Germinal center (tissue), 1 donor: Measurements from ENCODE around the gene PARN.
"Not testable (repeated sequence)": the region's sequence is repeated elsewhere in the genome, so short reads cannot be mapped to it uniquely, and the experiment has no call there.

Source experiments
- DNase-seq: peaks from one replicate; pipeline ENCODE4 v3.0.0; 2012; ENCODE audit warnings: mixed read lengths, low spot score

PARN gene

GRCh38 chr16:14472357-14472756 lies 157.7 kb downstream of the PARN start:
- DNase-seq, result no peak

DNA sequence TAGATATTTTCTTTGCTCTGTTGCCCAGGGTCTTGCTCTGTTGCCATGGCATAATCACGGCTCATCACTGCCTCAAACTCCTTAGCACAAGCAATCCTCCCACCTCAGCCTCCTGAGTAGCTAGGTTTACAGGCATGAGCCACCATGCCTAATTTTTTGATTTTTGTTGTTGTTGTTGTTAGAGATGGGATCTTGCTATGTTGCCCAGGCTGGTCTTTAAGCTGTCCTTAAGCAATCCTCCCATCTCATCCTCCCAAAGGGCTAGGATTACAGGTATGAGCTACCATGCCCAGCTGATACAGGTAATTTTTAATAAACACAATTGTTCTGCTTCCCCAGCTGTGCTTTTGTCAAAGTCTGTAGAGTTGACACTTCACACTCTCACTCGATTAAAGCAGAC lies 159.3 kb downstream of the PARN start:
- DNase-seq, result no peak

DNA sequence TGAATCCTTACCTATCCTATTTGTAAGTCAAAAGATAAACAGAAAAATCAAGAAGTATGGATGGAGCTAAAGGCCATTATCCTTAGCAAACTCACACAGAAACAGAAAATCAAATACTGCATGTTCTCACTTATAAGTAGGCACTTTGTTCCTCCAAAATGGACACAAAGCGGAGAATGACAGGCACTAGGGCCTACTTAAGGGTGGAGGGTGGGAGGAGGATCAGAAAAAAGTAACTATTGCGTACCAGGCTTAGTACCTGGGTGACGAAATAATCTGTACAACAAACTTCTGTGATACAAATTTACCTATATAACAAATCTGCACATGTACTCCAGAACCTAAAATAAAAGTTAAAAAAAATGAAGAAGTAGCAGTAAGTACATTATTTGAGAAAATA lies 164.3 kb downstream of the PARN start:
- no peak for DNase-seq

GRCh38 chr16:14464796-14465195 lies 165.3 kb downstream of the PARN start:
- no peak for DNase-seq

GRCh38 chr16:14464192-14464591 lies 165.9 kb downstream of the PARN start:
- DNase-seq, result no peak

DNA sequence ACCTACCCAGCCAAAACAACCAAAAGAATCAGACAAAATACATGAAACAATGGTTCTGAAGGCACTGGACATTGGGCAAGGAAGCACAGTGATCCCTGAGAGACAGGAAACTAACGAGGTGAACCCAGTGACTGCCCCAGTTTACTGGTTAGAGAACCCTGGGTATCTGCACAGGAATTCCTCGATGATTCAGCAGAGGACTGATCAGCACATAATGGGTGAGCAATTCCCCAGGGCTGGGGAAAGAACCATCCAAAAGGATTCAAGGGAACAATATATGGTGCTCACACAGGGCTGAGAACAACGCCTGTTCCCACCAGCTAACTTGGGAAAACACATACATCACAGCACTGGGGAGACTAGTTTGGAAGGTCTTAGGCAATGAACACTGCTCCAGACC lies 167.2 kb downstream of the PARN start:
- no peak for DNase-seq

DNA sequence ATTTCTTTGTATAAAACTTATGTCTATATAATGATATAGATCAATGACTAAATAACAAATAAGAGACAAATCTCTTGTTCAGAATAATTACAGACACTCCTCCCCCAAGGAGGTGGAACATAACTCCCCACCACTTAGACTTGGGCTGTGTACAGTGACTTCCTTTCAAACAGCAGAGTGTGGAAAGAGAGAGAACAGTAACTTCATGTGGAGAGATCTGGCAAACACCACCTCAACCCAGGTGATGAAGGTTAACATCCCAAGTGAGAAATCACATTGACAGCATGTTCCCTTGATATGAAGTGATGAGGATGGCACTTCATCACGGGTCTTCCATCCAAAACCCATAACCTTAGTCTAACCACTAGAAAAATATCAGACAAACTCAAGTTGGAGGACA lies 169.3 kb downstream of the PARN start:
- no peak for DNase-seq

DNA sequence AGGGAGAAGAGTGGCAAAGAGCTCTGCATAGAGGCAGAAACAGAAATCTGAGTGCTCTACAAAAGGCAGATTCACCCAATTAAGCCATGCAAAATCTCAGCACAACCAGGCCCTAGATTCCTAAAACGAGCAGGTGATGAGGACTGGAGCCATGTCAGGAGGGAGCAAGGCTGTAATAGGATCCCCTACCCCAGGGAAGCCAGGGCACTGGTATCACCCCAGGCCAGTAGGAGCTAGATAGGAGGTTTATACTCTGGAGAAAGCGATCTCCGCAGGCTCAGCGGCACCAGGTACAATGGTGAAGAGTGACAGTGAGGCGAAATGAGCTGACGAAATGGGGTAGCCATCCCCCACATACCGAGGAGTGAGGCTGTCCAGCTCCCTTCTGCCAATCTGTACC lies 171.5 kb downstream of the PARN start:
- no peak for DNase-seq

DNA sequence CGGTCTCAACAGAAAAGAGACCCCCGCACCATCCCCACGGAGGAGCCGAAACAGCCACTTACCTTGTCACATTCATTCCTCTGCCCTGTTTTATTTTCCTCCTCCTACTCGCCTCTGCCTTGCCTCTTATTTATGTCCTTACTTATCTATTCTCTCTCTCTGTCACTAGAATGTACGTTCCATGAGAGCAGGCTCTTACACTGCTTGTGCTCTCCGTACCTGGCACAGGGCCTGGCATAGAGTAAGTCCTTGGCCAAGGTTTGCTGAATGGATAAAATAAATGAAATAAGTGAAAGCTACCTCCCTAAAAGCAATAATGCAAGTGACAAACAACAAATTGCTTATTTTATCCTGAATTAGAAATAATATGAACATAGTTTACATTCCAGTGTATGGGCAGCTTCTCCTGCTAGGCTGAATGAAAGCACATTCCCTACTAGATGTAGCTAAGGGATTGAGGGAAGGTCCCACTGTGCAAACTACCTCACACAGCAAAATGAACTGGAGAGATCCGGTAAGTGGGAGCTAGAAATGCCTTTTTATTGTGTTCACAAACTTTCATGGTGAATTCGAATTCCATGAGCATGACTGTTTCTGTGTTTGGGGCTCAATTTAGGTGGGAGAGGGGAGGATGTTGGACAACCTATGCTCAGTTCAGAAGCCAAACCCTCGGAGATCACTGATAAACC lies 173.1 kb downstream of the PARN start:
- DNase-seq, result no peak

GRCh38 chr16:14455573-14455972 lies 174.5 kb downstream of the PARN start:
- no peak for DNase-seq

GRCh38 chr16:14454391-14454790 lies 175.7 kb downstream of the PARN start:
- no peak for DNase-seq

DNA sequence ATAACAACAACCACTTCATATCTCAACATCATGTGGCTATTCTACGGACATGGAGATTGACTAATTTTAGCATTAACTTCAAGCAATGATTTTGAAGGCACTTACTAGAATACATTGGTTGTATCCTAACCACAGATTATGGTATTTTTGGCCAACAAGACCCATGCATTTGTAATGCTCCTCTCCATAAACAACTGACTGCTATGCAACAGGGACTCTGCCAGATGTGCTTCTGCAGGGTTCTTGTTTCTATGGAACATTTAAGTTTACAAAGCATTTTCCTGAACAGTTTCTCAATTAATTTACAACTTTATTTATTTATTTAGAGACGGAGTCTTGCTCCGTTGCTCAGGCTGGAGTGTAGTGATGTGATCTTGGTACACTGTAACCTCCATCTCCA lies 178.0 kb downstream of the PARN start:
- DNase-seq, result no peak

DNA sequence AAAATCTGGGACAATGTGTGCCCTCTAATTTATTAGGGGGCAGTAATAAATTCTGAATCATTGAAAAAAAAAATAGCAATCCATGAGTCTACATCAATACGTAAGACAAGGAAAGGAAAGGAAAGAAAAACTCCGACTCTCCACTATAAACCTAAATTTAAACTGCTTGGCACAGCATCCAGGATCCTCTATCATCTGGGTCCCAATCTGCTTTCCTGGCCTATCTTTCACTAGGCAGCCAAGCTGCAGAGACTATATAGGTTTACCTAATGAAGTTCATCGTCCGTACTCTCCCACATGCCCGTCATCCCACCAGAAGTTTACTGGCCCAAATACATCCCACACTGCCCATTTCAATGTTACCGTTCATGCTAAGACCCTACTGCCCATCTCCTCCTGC lies 179.2 kb downstream of the PARN start:
- DNase-seq, result no peak

DNA sequence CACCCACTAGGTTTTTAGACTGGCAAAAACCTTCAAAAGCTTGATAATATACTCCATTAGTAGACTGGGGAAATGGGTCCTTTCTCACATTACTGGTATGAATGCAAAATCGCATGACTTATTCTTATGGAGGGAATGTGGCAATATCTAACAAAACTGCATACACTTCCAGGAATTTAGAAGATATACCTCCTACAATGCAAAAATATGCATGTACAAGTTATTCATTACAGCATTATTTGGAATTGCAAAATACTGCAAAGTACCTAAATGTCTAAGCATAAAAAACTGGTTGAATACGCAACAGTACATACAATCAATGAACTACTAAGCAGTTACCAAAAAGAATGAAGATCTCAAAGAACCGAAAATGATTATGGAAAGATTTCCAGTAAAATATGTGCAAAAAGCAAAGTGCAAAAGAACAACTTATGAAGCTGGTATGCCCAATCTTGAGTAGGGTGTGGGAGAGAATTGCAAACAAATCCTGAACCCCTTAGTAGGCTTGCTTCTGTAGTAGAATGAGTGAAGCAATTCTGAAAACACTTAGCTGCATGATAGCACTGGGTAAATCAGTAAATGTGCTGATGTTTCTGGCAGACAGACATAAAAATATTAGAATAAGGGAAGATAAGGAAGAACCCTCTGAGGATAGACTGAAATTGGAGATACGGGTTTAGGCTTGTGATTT lies 180.1 kb downstream of the PARN start:
- DNase-seq, result no peak

DNA sequence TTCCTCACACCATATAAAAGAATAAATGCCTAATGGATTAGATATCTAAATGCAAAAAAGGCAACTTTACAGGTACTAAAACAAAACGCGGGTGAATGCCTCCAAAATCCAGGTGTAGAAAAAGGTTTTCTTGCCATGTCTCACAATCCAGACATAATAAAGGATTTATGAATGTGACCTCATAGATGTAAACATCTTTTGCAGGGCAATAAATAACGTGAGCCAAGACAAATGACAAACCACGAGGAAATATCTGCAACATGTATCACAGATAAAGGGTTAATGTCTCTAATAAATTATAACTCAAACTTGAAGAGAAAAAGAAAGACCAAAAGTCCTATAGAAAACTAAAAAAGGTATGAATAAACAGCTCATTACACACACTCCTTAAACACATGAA lies 180.7 kb downstream of the PARN start:
- no peak for DNase-seq

- no peak for DNase-seq
Measured at GRCh38 chr16:14448879-14449278, 181.2 kb downstream of the PARN start.

GRCh38 chr16:14447783-14448182 lies 182.3 kb downstream of the PARN start:
- no peak for DNase-seq

- DNase-seq, result no peak
Measured at GRCh38 chr16:14446796-14447195, 183.3 kb downstream of the PARN start.

GRCh38 chr16:14445937-14446715 lies 183.9 kb downstream of the PARN start:
- DNase-seq, result no peak

DNA sequence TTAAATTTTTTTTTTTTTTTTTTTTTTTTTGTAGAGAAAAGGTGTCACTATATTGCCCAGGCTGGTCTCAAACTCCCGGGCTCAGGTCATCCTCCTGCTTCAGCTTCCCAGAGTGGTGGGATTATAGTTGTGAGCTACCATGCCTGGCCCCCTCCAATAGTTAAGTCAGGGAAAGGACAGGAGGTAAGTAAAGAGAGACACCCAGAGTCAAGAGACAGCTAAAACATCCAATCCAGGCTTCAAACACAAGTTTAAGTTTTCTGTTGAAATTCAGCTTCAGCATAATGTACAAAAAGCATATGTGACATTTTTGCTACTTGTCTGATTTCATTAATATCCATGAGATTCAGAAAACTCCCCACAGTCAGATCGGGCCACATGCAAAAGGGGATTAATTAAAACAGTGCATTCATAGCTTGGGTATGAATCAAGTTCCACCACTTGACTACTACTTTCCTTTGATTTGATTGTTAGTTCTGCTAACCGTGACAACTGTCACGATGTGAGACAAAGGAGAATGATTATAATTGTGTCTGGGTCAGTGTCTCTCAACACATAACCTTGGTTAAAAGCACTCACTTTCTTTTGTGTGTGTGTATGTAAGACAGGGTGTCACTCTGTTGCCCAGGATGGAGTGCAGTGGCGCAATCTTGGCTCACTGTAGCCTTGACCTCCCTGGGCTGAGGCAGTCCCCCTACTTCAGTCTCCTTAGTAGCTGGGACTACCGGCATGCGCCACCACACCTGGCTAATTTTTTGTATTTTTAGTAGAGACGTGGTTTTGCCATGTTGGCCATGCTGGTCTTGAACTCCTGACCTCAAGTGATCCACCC lies 184.9 kb downstream of the PARN start:
- DNase-seq, result no peak

GRCh38 chr16:14441533-14441932 lies 188.5 kb downstream of the PARN start:
- not testable (repeated sequence) for DNase-seq

DNA sequence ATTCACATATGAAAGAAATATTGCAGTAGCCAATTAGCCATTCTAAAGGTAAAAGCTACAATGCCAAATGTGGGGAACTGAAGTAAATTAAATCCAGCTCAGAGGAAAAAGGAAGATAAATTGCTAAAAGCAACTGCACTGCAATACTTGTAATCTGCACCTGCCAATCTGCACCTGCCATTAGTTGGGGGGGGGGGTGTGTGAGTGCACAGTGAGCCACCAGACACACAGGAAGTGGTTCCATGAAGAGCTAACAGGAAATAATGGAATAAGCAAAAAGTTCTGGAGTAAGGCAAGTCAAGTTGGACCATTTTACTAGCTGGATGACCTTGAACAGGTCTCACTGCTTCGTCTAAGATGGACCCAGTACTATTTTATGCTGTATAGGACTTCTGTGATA lies 191.8 kb downstream of the PARN start:
- DNase-seq, result no peak
